Panc1 (cell line): ENCODE data around the gene SDF4.

Experiments used
- REST ChIP-seq, 2 experiments: IDR thresholded peaks; 2 replicates each; pipeline ENCODE4 v1.6.1; 2011 to 2012; ENCODE audit warnings: low read depth in 2 of 2, control low read depth in 1 of 2, low read length in 1 of 2, mild to moderate bottlenecking in 1 of 2, moderate library complexity in 1 of 2; ENCODE audit not compliant: insufficient read depth in 1 of 2
- TF ChIP-seq, protein P1 (sequence below): fragments of 450-650 bp; IDR thresholded peaks from 2 replicates; pipeline ENCODE4 v1.5.1; 2017; ENCODE audit warnings: mild to moderate bottlenecking

GRCh38 chr1:1219341-1219740, 12.5 kb downstream of the SDF4 start:
- TF ChIP-seq, protein P1, sequence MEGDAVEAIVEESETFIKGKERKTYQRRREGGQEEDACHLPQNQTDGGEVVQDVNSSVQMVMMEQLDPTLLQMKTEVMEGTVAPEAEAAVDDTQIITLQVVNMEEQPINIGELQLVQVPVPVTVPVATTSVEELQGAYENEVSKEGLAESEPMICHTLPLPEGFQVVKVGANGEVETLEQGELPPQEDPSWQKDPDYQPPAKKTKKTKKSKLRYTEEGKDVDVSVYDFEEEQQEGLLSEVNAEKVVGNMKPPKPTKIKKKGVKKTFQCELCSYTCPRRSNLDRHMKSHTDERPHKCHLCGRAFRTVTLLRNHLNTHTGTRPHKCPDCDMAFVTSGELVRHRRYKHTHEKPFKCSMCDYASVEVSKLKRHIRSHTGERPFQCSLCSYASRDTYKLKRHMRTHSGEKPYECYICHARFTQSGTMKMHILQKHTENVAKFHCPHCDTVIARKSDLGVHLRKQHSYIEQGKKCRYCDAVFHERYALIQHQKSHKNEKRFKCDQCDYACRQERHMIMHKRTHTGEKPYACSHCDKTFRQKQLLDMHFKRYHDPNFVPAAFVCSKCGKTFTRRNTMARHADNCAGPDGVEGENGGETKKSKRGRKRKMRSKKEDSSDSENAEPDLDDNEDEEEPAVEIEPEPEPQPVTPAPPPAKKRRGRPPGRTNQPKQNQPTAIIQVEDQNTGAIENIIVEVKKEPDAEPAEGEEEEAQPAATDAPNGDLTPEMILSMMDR, result no peak
- no peak for TF ChIP-seq REST (IDR thresholded peaks at IDR 0.05; ENCODE audit: insufficient read depth in 1 of 2, low read depth in 2 of 2, low read length in 1 of 2)
